ENCODE measurements around the gene ERMAP.

ERMAP gene

DNA sequence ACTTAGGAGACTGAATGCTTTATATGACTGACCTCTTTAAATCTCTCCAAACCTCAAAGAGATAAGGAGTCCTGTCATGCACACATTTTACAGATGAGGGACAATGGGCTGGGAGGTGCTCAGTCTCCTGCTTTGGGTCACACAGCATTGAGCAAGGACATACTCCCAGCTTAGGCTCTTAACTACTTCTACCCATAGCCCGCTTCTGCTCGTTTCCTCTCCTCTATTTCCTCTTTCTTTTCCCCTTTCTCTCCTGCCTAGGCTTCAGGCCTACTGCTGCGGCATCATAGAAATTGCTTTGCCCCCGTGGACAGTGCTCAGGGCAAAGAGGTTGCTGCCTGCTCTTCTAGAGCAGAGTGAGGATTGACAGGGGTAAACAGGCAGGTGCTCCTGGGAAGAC, 17.1 kb downstream of the ERMAP start:
- no peak for TF ChIP-seq SIN3A (IDR thresholded peaks at IDR 0.05; ENCODE audit: borderline replicate concordance, insufficient read depth, low read length)
- no peak for TF ChIP-seq TAF1 (IDR thresholded peaks at IDR 0.05; ENCODE audit: borderline replicate concordance, insufficient read depth, low read length)
- TF ChIP-seq FOXP2 (optimal IDR thresholded peaks at IDR 0.05; ENCODE audit: borderline replicate concordance, extremely low read depth, extremely low read length, insufficient read depth), result no peak
- TF ChIP-seq, protein P1, sequence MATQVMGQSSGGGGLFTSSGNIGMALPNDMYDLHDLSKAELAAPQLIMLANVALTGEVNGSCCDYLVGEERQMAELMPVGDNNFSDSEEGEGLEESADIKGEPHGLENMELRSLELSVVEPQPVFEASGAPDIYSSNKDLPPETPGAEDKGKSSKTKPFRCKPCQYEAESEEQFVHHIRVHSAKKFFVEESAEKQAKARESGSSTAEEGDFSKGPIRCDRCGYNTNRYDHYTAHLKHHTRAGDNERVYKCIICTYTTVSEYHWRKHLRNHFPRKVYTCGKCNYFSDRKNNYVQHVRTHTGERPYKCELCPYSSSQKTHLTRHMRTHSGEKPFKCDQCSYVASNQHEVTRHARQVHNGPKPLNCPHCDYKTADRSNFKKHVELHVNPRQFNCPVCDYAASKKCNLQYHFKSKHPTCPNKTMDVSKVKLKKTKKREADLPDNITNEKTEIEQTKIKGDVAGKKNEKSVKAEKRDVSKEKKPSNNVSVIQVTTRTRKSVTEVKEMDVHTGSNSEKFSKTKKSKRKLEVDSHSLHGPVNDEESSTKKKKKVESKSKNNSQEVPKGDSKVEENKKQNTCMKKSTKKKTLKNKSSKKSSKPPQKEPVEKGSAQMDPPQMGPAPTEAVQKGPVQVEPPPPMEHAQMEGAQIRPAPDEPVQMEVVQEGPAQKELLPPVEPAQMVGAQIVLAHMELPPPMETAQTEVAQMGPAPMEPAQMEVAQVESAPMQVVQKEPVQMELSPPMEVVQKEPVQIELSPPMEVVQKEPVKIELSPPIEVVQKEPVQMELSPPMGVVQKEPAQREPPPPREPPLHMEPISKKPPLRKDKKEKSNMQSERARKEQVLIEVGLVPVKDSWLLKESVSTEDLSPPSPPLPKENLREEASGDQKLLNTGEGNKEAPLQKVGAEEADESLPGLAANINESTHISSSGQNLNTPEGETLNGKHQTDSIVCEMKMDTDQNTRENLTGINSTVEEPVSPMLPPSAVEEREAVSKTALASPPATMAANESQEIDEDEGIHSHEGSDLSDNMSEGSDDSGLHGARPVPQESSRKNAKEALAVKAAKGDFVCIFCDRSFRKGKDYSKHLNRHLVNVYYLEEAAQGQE (IDR thresholded peaks at IDR 0.05; ENCODE audit: insufficient read depth in 1 of 2, low read depth in 2 of 2, low read length in 2 of 2), result no peak
- no peak for TF ChIP-seq POLR2AphosphoS5 (IDR thresholded peaks at IDR 0.05; ENCODE audit: low read depth, low read length)

DNA sequence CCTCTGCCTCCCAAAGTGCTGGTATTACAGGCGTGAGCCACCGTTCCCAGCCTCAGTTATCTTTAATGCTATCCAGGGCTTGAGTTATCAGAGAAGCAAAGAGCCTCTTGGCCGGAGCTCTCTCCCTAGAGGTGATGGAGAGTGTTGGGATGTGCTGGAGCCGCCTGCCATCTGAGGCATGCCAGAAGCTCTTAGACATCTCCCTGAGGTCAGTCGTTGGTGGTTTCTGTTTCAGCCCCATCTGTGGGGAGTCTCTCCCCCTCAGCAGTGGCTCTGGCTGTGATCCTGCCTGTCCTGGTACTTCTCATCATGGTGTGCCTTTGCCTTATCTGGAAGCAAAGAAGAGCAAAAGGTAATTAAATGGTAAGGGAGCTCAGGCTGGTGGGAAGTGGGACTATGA, 17.9 kb downstream of the ERMAP start:
- no peak for TF ChIP-seq TAF1 (IDR thresholded peaks at IDR 0.05; ENCODE audit: borderline replicate concordance, insufficient read depth, low read length)
- TF ChIP-seq FOXP2 (optimal IDR thresholded peaks at IDR 0.05; ENCODE audit: borderline replicate concordance, extremely low read depth, extremely low read length, insufficient read depth), result no peak
- TF ChIP-seq SIN3A (IDR thresholded peaks at IDR 0.05; ENCODE audit: borderline replicate concordance, insufficient read depth, low read length), result no peak
- TF ChIP-seq POLR2AphosphoS5 (IDR thresholded peaks at IDR 0.05; ENCODE audit: low read depth, low read length), result no peak
- TF ChIP-seq, protein P1 (IDR thresholded peaks at IDR 0.05; ENCODE audit: insufficient read depth in 1 of 2, low read depth in 2 of 2, low read length in 2 of 2), result no peak

- TF ChIP-seq TAF1 (IDR thresholded peaks at IDR 0.05; ENCODE audit: borderline replicate concordance, insufficient read depth, low read length) (no peak), FOXP2 (optimal IDR thresholded peaks at IDR 0.05; ENCODE audit: borderline replicate concordance, extremely low read depth, extremely low read length, insufficient read depth) (no peak), POLR2AphosphoS5 (IDR thresholded peaks at IDR 0.05; ENCODE audit: low read depth, low read length) (no peak), SIN3A (IDR thresholded peaks at IDR 0.05; ENCODE audit: borderline replicate concordance, insufficient read depth, low read length) (no peak)
- TF ChIP-seq, protein P1 (IDR thresholded peaks at IDR 0.05; ENCODE audit: insufficient read depth in 1 of 2, low read depth in 2 of 2, low read length in 2 of 2), result no peak
These were observed 18.5 kb downstream of the ERMAP start for GRCh38 chr1:42835422-42835821.

- TF ChIP-seq FOXP2 (optimal IDR thresholded peaks at IDR 0.05; ENCODE audit: borderline replicate concordance, extremely low read depth, extremely low read length, insufficient read depth) (no peak), TAF1 (IDR thresholded peaks at IDR 0.05; ENCODE audit: borderline replicate concordance, insufficient read depth, low read length) (no peak), POLR2AphosphoS5 (IDR thresholded peaks at IDR 0.05; ENCODE audit: low read depth, low read length) (no peak)
- TF ChIP-seq, protein P1 (IDR thresholded peaks at IDR 0.05; ENCODE audit: insufficient read depth in 1 of 2, low read depth in 2 of 2, low read length in 2 of 2), result no peak
These were observed 20.8 kb downstream of the ERMAP start for GRCh38 chr1:42837709-42838108.

Data from PFSK-1 (cell line).